Uterus (tissue), 2 donors: ENCODE results near the gene DNAAF1.

Experiments used
- CTCF ChIP-seq, 4 experiments: fragments of 200-600 bp in 2 of 4; fragments of 450-650 bp in 2 of 4; sonication (generic) in 2 of 4; IDR thresholded peaks; one replicate each; pipeline ENCODE4 v1.5.1; 2016 to 2019; ENCODE audit warnings: antibody characterized with exemption in 4 of 4, mild to moderate bottlenecking in 2 of 4, moderate library complexity in 1 of 4
- POLR2A ChIP-seq, 2 donors: fragments of 450-650 bp; IDR thresholded peaks; one replicate each; pipeline ENCODE4 v1.6.1; 2016; ENCODE audit warnings: antibody characterized with exemption in 2 of 2, mild to moderate bottlenecking in 1 of 2, moderate library complexity in 1 of 2

GRCh38 chr16:84144209-84144858 lies 774 bp upstream of the DNAAF1 start:
- TF ChIP-seq CTCF (IDR thresholded peaks at IDR 0.05) (no peak), POLR2A (IDR thresholded peaks at IDR 0.05) (no peak)
